Adipose tissue (tissue), 3 donors: ENCODE measurements around the gene SH3BP4. TPM values are rescaled to one million over a fixed set of nuclear protein-coding genes. Genes with fewer than 3 reads are reported as not detected.

Experiments
- H3K27ac ChIP-seq: one replicate; pipeline ENCODE4 v1.5.1; 2013; ENCODE audit warnings: low read depth, low read length
- WGBS, 3 donors: extraction: QIAGEN DNeasy Blood & Tissue Kit; methylation state at CpG; one replicate each; pipeline ENCODE4 v1.1.7; 2013; 5-methylcytosine and 5-hydroxymethylcytosine counted together
- polyA plus RNA-seq, 3 donors: library from polyadenylated mRNA; stranded (reverse); fragments of 200-250 nt; gene quantifications; one replicate each; pipeline ENCODE4 v1.2.3, GENCODE V29; 2013
- donor health status: healthy with polysubstance abuse.
- donor health status: Bipolar disorder and iron deficiency.
- donor health status: healthy.

SH3BP4 gene
- polyA plus RNA-seq, 3 donors, result 7.1 to 39.7 (median 10.9) TPM

GRCh38 chr2:235042576-235043515, 91.0 kb downstream of the SH3BP4 start:
- no peak overlapping the region for H3K27ac ChIP-seq
- 93 to 94% (median 94%) methylated on average over 41 to 43 of the region's 49 CpGs for WGBS, 3 donors

GRCh38 chr2:235043762-235044500, 92.1 kb downstream of the SH3BP4 start:
- WGBS, 3 donors, result 60 to 71% (median 68%) methylated on average over 22 of the region's 22 CpGs
- H3K27ac ChIP-seq, result no peak overlapping the region

- WGBS, 3 donors, result 45 to 86% (median 80%) methylated on average over 32 of the region's 32 CpGs
- no peak overlapping the region for H3K27ac ChIP-seq
Observed at GRCh38 chr2:235044501-235045271, 92.9 kb downstream of the SH3BP4 start.

- 39 to 77% (median 76%) methylated on average over 15 of the region's 15 CpGs for WGBS, 3 donors
- no peak overlapping the region for H3K27ac ChIP-seq
Observed at GRCh38 chr2:235045336-235045972, 93.6 kb downstream of the SH3BP4 start.

- 74 to 93% (median 91%) methylated on average over 9 of the region's 9 CpGs for WGBS, 3 donors
Observed at GRCh38 chr2:235045973-235046343, 94.1 kb downstream of the SH3BP4 start.

GRCh38 chr2:235046589-235046988, 94.8 kb downstream of the SH3BP4 start:
- 84 to 92% (median 88%) methylated on average over 5 of the region's 5 CpGs for WGBS, 3 donors
- no peak overlapping the region for H3K27ac ChIP-seq

More at GRCh38 chr2:235045973-235046343, 94.1 kb downstream of the SH3BP4 start:
- H3K27ac ChIP-seq, result no peak overlapping the region

- WGBS, 3 donors, result 88 to 94% (median 91%) methylated on average over 24 of the region's 24 CpGs
Observed at GRCh38 chr2:235047171-235048160, 95.6 kb downstream of the SH3BP4 start.

GRCh38 chr2:235048549-235048948, 96.7 kb downstream of the SH3BP4 start:
- no peak overlapping the region for H3K27ac ChIP-seq

More at GRCh38 chr2:235047171-235048160, 95.6 kb downstream of the SH3BP4 start:
- H3K27ac ChIP-seq, result no peak overlapping the region

GRCh38 chr2:235049069-235049468, 97.3 kb downstream of the SH3BP4 start:
- no peak overlapping the region for H3K27ac ChIP-seq
- WGBS, 3 donors, result 37 to 80% (median 77%) methylated on average over 6 of the region's 6 CpGs

More at GRCh38 chr2:235048549-235048948, 96.7 kb downstream of the SH3BP4 start:
- WGBS, 3 donors, result 16 to 67% (median 65%) methylated on average over 7 of the region's 7 CpGs

- WGBS, 3 donors, result 33 to 79% (median 79%) methylated on average over 8 of the region's 8 CpGs
- H3K27ac ChIP-seq, result no peak overlapping the region
Observed at GRCh38 chr2:235049719-235050118, 97.9 kb downstream of the SH3BP4 start.

- no peak overlapping the region for H3K27ac ChIP-seq
- WGBS, 3 donors, result 9 to 22% (median 20%) methylated on average over 7 of the region's 7 CpGs
Observed at GRCh38 chr2:235050980-235051351, 99.1 kb downstream of the SH3BP4 start.

GRCh38 chr2:235051436-235052260, 99.8 kb downstream of the SH3BP4 start:
- 68 to 71% (median 70%) methylated on average over 18 of the region's 18 CpGs for WGBS, 3 donors

GRCh38 chr2:235052514-235053354, 100.9 kb downstream of the SH3BP4 start:
- 74 to 91% (median 90%) methylated on average over 25 of the region's 25 CpGs for WGBS, 3 donors
- no peak overlapping the region for H3K27ac ChIP-seq

More at GRCh38 chr2:235051436-235052260, 99.8 kb downstream of the SH3BP4 start:
- no peak overlapping the region for H3K27ac ChIP-seq

GRCh38 chr2:235053651-235054050, 101.8 kb downstream of the SH3BP4 start:
- H3K27ac ChIP-seq, result no peak overlapping the region
- WGBS, 3 donors, result 80 to 92% (median 87%) methylated on average over 13 to 16 of the region's 16 CpGs

GRCh38 chr2:235054475-235054874, 102.7 kb downstream of the SH3BP4 start:
- no peak overlapping the region for H3K27ac ChIP-seq
- 62 to 87% (median 79%) methylated on average over 5 of the region's 5 CpGs for WGBS, 3 donors
